ENCODE measurements around the gene OPN4.

DNA sequence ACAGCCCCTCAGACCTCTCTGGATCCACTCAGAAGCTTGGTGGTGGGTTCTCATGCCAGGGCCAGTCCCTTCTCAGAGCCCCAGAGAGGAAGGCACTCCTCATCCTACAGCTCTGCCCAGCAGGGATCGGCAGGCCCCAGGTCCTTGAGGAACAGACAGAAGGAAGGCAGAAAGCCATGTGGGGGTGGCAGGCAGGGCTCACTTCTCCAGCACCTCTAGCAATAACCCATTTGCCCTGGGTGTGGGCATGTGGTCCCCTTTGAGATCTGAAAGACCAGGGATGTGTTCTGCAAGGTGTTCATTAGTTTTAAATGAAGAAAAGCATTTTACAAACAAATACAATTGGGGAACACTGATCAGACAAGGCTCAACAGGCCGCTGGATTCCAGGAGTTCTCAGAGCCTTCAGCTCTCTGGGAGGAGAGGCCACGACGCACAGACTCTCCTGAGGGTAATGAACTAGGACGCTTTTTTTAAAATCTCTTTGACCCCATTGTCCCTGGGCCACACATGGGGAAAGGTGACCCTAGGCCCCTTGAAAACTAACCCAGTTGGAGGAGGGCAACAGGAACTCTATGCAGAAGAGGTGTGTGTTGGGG is 54.5 kb downstream of the OPN4 start:
- TF ChIP-seq, protein P1, sequence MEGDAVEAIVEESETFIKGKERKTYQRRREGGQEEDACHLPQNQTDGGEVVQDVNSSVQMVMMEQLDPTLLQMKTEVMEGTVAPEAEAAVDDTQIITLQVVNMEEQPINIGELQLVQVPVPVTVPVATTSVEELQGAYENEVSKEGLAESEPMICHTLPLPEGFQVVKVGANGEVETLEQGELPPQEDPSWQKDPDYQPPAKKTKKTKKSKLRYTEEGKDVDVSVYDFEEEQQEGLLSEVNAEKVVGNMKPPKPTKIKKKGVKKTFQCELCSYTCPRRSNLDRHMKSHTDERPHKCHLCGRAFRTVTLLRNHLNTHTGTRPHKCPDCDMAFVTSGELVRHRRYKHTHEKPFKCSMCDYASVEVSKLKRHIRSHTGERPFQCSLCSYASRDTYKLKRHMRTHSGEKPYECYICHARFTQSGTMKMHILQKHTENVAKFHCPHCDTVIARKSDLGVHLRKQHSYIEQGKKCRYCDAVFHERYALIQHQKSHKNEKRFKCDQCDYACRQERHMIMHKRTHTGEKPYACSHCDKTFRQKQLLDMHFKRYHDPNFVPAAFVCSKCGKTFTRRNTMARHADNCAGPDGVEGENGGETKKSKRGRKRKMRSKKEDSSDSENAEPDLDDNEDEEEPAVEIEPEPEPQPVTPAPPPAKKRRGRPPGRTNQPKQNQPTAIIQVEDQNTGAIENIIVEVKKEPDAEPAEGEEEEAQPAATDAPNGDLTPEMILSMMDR (conservative IDR thresholded peaks at IDR 0.05 in 1 of 2, IDR thresholded peaks at IDR 0.05 in 1 of 2; ENCODE audit: extremely low read depth in 1 of 2, insufficient read depth in 1 of 2, low read depth in 1 of 2, low read length in 2 of 2), result no peak
- no peak for TF ChIP-seq EZH2 (IDR thresholded peaks at IDR 0.05; ENCODE audit: borderline replicate concordance, low read length)
